ENCODE data around the gene SF3B3. TPM values are rescaled to one million over a fixed set of nuclear protein-coding genes. Genes with fewer than 3 reads are reported as not detected.

SF3B3 gene
- polyA plus RNA-seq, 1 of the 3 experiments (the other 2 are of a cell fraction), result 81.7 TPM

GRCh38 chr16:70522216-70523075 lies 1.2 kb upstream of the SF3B3 start:
- no peaks in the 10 kb centered on the region for H3K9me3 ChIP-seq
- peaks cover 31% of the 10 kb centered on the region for H3F3A ChIP-seq (replicated peaks; ENCODE audit: insufficient read depth)
- no peaks in the 10 kb centered on the region for H3K27me3 ChIP-seq (ENCODE audit: insufficient read depth)
- H3K79me2 ChIP-seq (ENCODE audit: insufficient read depth), result peaks cover 78% of the 10 kb centered on the region
- WGBS (ENCODE audit: low lambda C conversion rate), result 51% methylated on average over 18 of the region's 18 CpGs
- no peaks in the 10 kb centered on the region for H3K9me2 ChIP-seq
- H3K4me2 ChIP-seq, result peak overlapping the region; percentile 91
- peak overlapping the region; percentile 84 to 85; a peak in 3 of 4 replicates for H3K27ac ChIP-seq (ENCODE audit: low read depth in 2 of 2, low read length in 1 of 2)
- H4K20me1 ChIP-seq (ENCODE audit: insufficient read depth), result peaks cover 16% of the 10 kb centered on the region
- DNase-seq, result no peak
- peak overlapping the region; percentile 85 for H2AFZ ChIP-seq (ENCODE audit: low read depth)
- CTCF ChIA-PET, result interaction anchor here (0.6 to 1.0 kb wide), 3 partner anchors 18 to 441 kb away, joined by 3 read pairs; no protein-coding TSS in a partner anchor
- H3K36me3 ChIP-seq (replicated peaks in 1 of 2; ENCODE audit: control insufficient read depth in 1 of 2, insufficient read depth in 2 of 2, low read length in 1 of 2), result peaks cover 11 to 29% of the 10 kb centered on the region in 2 experiments
- POLR2A ChIA-PET, result interaction anchor here (0.6 to 0.7 kb wide), 3 partner anchors 127 to 237 kb away, joined by 3 to 6 read pairs (median 4); partner anchors contain the start of gene DDX19A
- peak overlapping the region; percentile 72 to 90 for H3K4me3 ChIP-seq (ENCODE audit: low read depth in 2 of 2, low read length in 1 of 2)
- TF ChIP-seq MEF2A (IDR thresholded peaks at IDR 0.05; ENCODE audit: borderline replicate concordance, low read depth) (no peak), USF2 (IDR thresholded peaks at IDR 0.05; ENCODE audit: borderline replicate concordance, low read depth, low read length) (no peak), YY1 (IDR thresholded peaks at IDR 0.05; ENCODE audit: low read depth) (no peak), SMC3 (IDR thresholded peaks at IDR 0.05; ENCODE audit: low read depth, low read length) (no peak), TCF12 (IDR thresholded peaks at IDR 0.05) (no peak), FOXM1 (IDR thresholded peaks at IDR 0.05; ENCODE audit: low read depth) (no peak), ZBTB33 (IDR thresholded peaks at IDR 0.05; ENCODE audit: borderline replicate concordance, low read depth) (no peak)
- H3K9ac ChIP-seq, result peak overlapping the region; percentile 89
- H3K4me1 ChIP-seq (ENCODE audit: control insufficient read depth in 1 of 2, insufficient read depth in 2 of 2, low read depth in 1 of 2, low read length in 1 of 2), result peaks cover 12 to 24% of the 10 kb centered on the region in 2 experiments; a peak in 3 of 4 replicates

- peak within 1 kb of the TSS; percentile 72 to 90 for H3K4me3 ChIP-seq (ENCODE audit: low read depth in 2 of 2, low read length in 1 of 2)
- peaks cover 39% of the 10 kb centered on the region for H3F3A ChIP-seq (replicated peaks; ENCODE audit: insufficient read depth)
- peaks cover 12 to 25% of the 10 kb centered on the region in 2 experiments; a peak in 3 of 4 replicates for H3K4me1 ChIP-seq (ENCODE audit: control insufficient read depth in 1 of 2, insufficient read depth in 2 of 2, low read depth in 1 of 2, low read length in 1 of 2)
- H3K36me3 ChIP-seq (replicated peaks in 1 of 2; ENCODE audit: control insufficient read depth in 1 of 2, insufficient read depth in 2 of 2, low read length in 1 of 2), result peaks cover 12 to 29% of the 10 kb centered on the region in 2 experiments
- 1% methylated on average over 32 of the region's 36 CpGs for WGBS (ENCODE audit: low lambda C conversion rate)
- ChIA-PET POLR2A (interaction anchor here (0.6 to 0.7 kb wide), 3 partner anchors 127 to 236 kb away, joined by 3 to 6 read pairs (median 4); partner anchors contain the start of gene DDX19A), CTCF (interaction anchor here (1.0 kb wide), 2 partner anchors 18 to 131 kb away, joined by 3 read pairs; no protein-coding TSS in a partner anchor)
- peak within 1 kb of the TSS; percentile 86 for H2AFZ ChIP-seq (ENCODE audit: low read depth)
- H3K79me2 ChIP-seq (ENCODE audit: insufficient read depth), result peaks cover 86% of the 10 kb centered on the region
- H3K27ac ChIP-seq (ENCODE audit: low read depth in 2 of 2, low read length in 1 of 2), result peak within 1 kb of the TSS; percentile 84 to 85
- DNase-seq, result peak; percentile 90
- no peaks in the 10 kb centered on the region for H3K9me2 ChIP-seq
- H3K9me3 ChIP-seq, result no peaks in the 10 kb centered on the region
- peaks cover 24% of the 10 kb centered on the region for H4K20me1 ChIP-seq (ENCODE audit: insufficient read depth)
- peak within 1 kb of the TSS; percentile 91 for H3K4me2 ChIP-seq
- H3K27me3 ChIP-seq (ENCODE audit: insufficient read depth), result no peaks in the 10 kb centered on the region
- H3K9ac ChIP-seq, result peak within 1 kb of the TSS; percentile 89
- no peak for TF ChIP-seq FOSL2 (IDR thresholded peaks at IDR 0.05; ENCODE audit: borderline replicate concordance, low read depth)
- TF ChIP-seq JUND (IDR thresholded peaks at IDR 0.05), result no peak
- 0 out of 2 replicates have a peak, but pooled peaks have one; percentile 25 for TF ChIP-seq PBX3 (IDR thresholded peaks at IDR 0.05)
- no peak for TF ChIP-seq NFIC (IDR thresholded peaks at IDR 0.05; ENCODE audit: borderline replicate concordance)
- no peak for TF ChIP-seq USF1 (IDR thresholded peaks at IDR 0.05; ENCODE audit: borderline replicate concordance, low read depth)
- no peak for TF ChIP-seq RAD21 (IDR thresholded peaks at IDR 0.05; ENCODE audit: low read length)
- TF ChIP-seq REST (IDR thresholded peaks at IDR 0.05; ENCODE audit: low read depth, low read length), result peak; percentile 16; the same call in 1 of the 2 replicates
- no peak; the same call in 1 of the 2 replicates for TF ChIP-seq TEAD4 (IDR thresholded peaks at IDR 0.05; ENCODE audit: borderline replicate concordance, insufficient read depth)
- no peak for TF ChIP-seq FOXJ3 (CRISPR knock-in tag; IDR thresholded peaks at IDR 0.05)
Measured at GRCh38 chr16:70523076-70523742, 407 bp upstream of the SF3B3 start, which contains the start of gene COG4. Gene COG4 (minus strand): TSS chr16:70523554. CDS start chr16:70523543, 11 bp downstream.

Measured in SK-N-SH (cell line).